GM12891 (cell line): ENCODE data around the gene EXOC4.

ENCODE experiments used
- PAX5 ChIP-seq: IDR thresholded peaks from 2 replicates; pipeline ENCODE4 v1.6.1; 2011; ENCODE audit warnings: low read length, moderate library complexity, mild to moderate bottlenecking; ENCODE audit not compliant: insufficient read depth, severe bottlenecking
- POLR2A ChIP-seq: IDR thresholded peaks from 2 replicates; pipeline ENCODE4 v1.6.1; 2011; ENCODE audit warnings: low read depth, low read length, control low read depth
- POLR2AphosphoS5 ChIP-seq: IDR thresholded peaks from 2 replicates; pipeline ENCODE4 v1.6.1; 2011; ENCODE audit warnings: low read depth, low read length, control low read depth
- SPI1 ChIP-seq: IDR thresholded peaks from 2 replicates; pipeline ENCODE4 v1.6.1; 2011; ENCODE audit warnings: low read depth, low read length, control low read depth
- TAF1 ChIP-seq: IDR thresholded peaks from 2 replicates; pipeline ENCODE4 v1.6.1; 2011; ENCODE audit warnings: low read depth, low read length, control low read depth

- TF ChIP-seq POLR2A, result no peak
- no peak for TF ChIP-seq POLR2AphosphoS5
- TF ChIP-seq TAF1, result no peak
- TF ChIP-seq SPI1, result no peak
- TF ChIP-seq PAX5, result no peak
Measured at GRCh38 chr7:133497061-133497460, 244.2 kb downstream of the EXOC4 start.
